GM19463 (cell line): Measurements from ENCODE around the gene LIG1.
"Not testable (repeated sequence)": the region's sequence is repeated elsewhere in the genome, so short reads cannot be mapped to it uniquely, and the experiment has no call there.

Experiments used
- ATAC-seq: cut with Tn5 transposase; IDR thresholded peaks from one replicate; pipeline ENCODE4 v1.9.1; 2021; ENCODE audit warnings: mild to moderate bottlenecking, moderate library complexity; ENCODE audit not compliant: unreplicated experiment

Gene LIG1

GRCh38 chr19:48122421-48122820 lies 47.7 kb downstream of the LIG1 start:
- no peak for ATAC-seq

- no peak for ATAC-seq
Observed at GRCh38 chr19:48121909-48122371, 48.2 kb downstream of the LIG1 start.

- ATAC-seq = no peak
Observed at GRCh38 chr19:48121066-48121465, 49.1 kb downstream of the LIG1 start.

GRCh38 chr19:48120505-48120904 lies 49.6 kb downstream of the LIG1 start:
- no peak for ATAC-seq

- no peak for ATAC-seq
Observed at GRCh38 chr19:48118131-48118517, 52.0 kb downstream of the LIG1 start.

- no peak for ATAC-seq
Observed at GRCh38 chr19:48117515-48118130, 52.5 kb downstream of the LIG1 start.

- no peak for ATAC-seq
Observed at GRCh38 chr19:48113190-48113917, 56.8 kb downstream of the LIG1 start.

GRCh38 chr19:48111280-48111679 lies 58.9 kb downstream of the LIG1 start:
- ATAC-seq = no peak

GRCh38 chr19:48110350-48110966 lies 59.7 kb downstream of the LIG1 start, which contains the start of gene PLA2G4C:
Gene PLA2G4C, minus strand, starts transcription at chr19:48110817. Its CDS starts 4,288 bp downstream, at chr19:48106529.
- ATAC-seq = no peak

GRCh38 chr19:48108997-48109782 lies 61.0 kb downstream of the LIG1 start:
- ATAC-seq = no peak

- no peak for ATAC-seq
Observed at GRCh38 chr19:48103922-48104321, 66.2 kb downstream of the LIG1 start.

- ATAC-seq = no peak
Observed at GRCh38 chr19:48102870-48103751, 67.0 kb downstream of the LIG1 start.

GRCh38 chr19:48095612-48096175 lies 74.5 kb downstream of the LIG1 start:
- ATAC-seq = no peak

- no peak for ATAC-seq
Observed at GRCh38 chr19:48094855-48095203, 75.3 kb downstream of the LIG1 start.

GRCh38 chr19:48094129-48094854 lies 75.9 kb downstream of the LIG1 start:
- no peak for ATAC-seq

GRCh38 chr19:48091111-48091718 lies 78.9 kb downstream of the LIG1 start:
- not testable (repeated sequence) for ATAC-seq

- no peak for ATAC-seq
Observed at GRCh38 chr19:48090281-48090802, 79.8 kb downstream of the LIG1 start.

GRCh38 chr19:48088991-48089390 lies 81.2 kb downstream of the LIG1 start:
- not testable (repeated sequence) for ATAC-seq
